ENCODE data around the gene FZR1. TPM values are rescaled to one million over a fixed set of nuclear protein-coding genes. Genes with fewer than 3 reads are reported as not detected.

FZR1 gene
- total and polyA plus RNA-seq, 9 of the 15 experiments (the other 6 are each of a cell fraction or from before 2014, with no cell fraction given) = 0.18 to 48.0 (median 22.2) TPM

GRCh38 chr19:3520166-3521103 lies 14.3 kb downstream of the FZR1 start (continued):
- TF ChIP-seq CLOCK (CRISPR knock-in tag; IDR thresholded peaks at IDR 0.05; ENCODE audit: borderline replicate concordance) (no peak), XRCC5 (IDR thresholded peaks at IDR 0.05; ENCODE audit: low read depth, low read length) (no peak), L3MBTL2 (IDR thresholded peaks at IDR 0.05) (peak; percentile 98), SNIP1 (IDR thresholded peaks at IDR 0.05; ENCODE audit: low read depth) (no peak), MBD1 (CRISPR knock-in tag; IDR thresholded peaks at IDR 0.05) (no peak), FIP1L1 (IDR thresholded peaks at IDR 0.05; ENCODE audit: low read depth, low read length, poor library complexity, severe bottlenecking) (no peak), ZNF263 (CRISPR knock-in tag; IDR thresholded peaks at IDR 0.05; ENCODE audit: borderline replicate concordance) (peak; percentile 14; the same call in 1 of the 2 replicates), ZNF644 (tag; IDR thresholded peaks at IDR 0.05; ENCODE audit: low read depth) (peak; percentile 68; the same call in 1 of the 2 replicates), ZNF592 (IDR thresholded peaks at IDR 0.05) (peak; percentile 98), POLR3G (IDR thresholded peaks at IDR 0.05; ENCODE audit: extremely low read depth, insufficient read length, insufficient replicate concordance) (no peak), THRA (IDR thresholded peaks at IDR 0.05) (no peak), FOSL1 (tag; conservative IDR thresholded peaks at IDR 0.05) (peak; percentile 80), ATF3 (IDR thresholded peaks at IDR 0.05) (peak; percentile 84), ATF3 (CRISPR knock-in tag; conservative IDR thresholded peaks at IDR 0.05) (peak; percentile 86), MXI1 (IDR thresholded peaks at IDR 0.05; ENCODE audit: low read depth, low read length) (0 out of 2 replicates have a peak, but pooled peaks have one; percentile 9)
